CD4-positive, alpha-beta T cell (primary cell): ENCODE measurements around the gene SYNE3. TPM values are rescaled to one million over a fixed set of nuclear protein-coding genes. Genes with fewer than 3 reads are reported as not detected.

Experiments used
- ATAC-seq: fragments of 200-7000 bp; cut with Tn5 transposase; one replicate; pipeline ENCODE4 v1.10.0; 2022; ENCODE audit warnings: mild to moderate bottlenecking; ENCODE audit not compliant: poor library complexity
- CTCF ChIA-PET: fragments of 350-600 bp; sonication (Branson Sonifier 250); formaldehyde crosslinking; loops from one replicate; lab custom pipeline; 2021; ENCODE audit warnings: antibody characterized with exemption, inconsistent platforms; lab: Charles Lee
- POLR2A ChIA-PET: fragments of 350-600 bp; sonication (Branson Sonifier 250); formaldehyde crosslinking; loops from one replicate; lab custom pipeline; 2021; ENCODE audit warnings: antibody characterized with exemption, inconsistent platforms; lab: Charles Lee
- DNase-seq, 14 experiments: peaks; one replicate each; pipeline ENCODE4 v3.0.0-alpha.2; 2013 to 2020; ENCODE audit warnings: mixed read lengths in 2 of 14
- H3K27ac ChIP-seq, 2 donors: one replicate each; pipeline versions ENCODE4 v1.5.1 to v1.7.0; 2013; ENCODE audit warnings: low read length in 2 of 2, low read depth in 1 of 2, mild to moderate bottlenecking in 1 of 2
- H3K27me3 ChIP-seq, 2 experiments: 1 replicate in 1 of 2; 2 replicates in 1 of 2; pipeline versions ENCODE4 v1.6.1 to v1.7.0; 2013; ENCODE audit warnings: low read length in 2 of 2, control low read depth in 1 of 2, mild to moderate bottlenecking in 1 of 2, moderate library complexity in 1 of 2; ENCODE audit not compliant: insufficient read depth in 2 of 2, control insufficient read depth in 1 of 2
- H3K36me3 ChIP-seq: one replicate; pipeline ENCODE4 v1.6.1; 2013; ENCODE audit warnings: low read length, control low read depth; ENCODE audit not compliant: insufficient read depth
- H3K4me1 ChIP-seq: one replicate; pipeline ENCODE4 v1.6.1; 2013; ENCODE audit warnings: low read length, control low read depth; ENCODE audit not compliant: insufficient read depth
- H3K4me3 ChIP-seq: one replicate; pipeline ENCODE4 v1.5.1; 2013; ENCODE audit warnings: mild to moderate bottlenecking, low read length, moderate library complexity
- H3K9me3 ChIP-seq, 2 experiments: 1 replicate in 1 of 2; 2 replicates in 1 of 2; pipeline versions ENCODE4 v1.6.1 to v1.7.0; 2013; ENCODE audit warnings: low read length in 2 of 2, mild to moderate bottlenecking in 2 of 2, control low read depth in 1 of 2, moderate library complexity in 1 of 2; ENCODE audit not compliant: control insufficient read depth in 1 of 2, insufficient read depth in 1 of 2
- H3K27ac Mint-ChIP-seq: one replicate; pipeline ENCODE4 v1.8.0; 2020; ENCODE audit warnings: mixed read lengths
- H3K27me3 Mint-ChIP-seq: one replicate; pipeline ENCODE4 v1.8.0; 2021; ENCODE audit warnings: mixed read lengths
- H3K36me3 Mint-ChIP-seq: one replicate; pipeline ENCODE4 v1.8.0; 2021; ENCODE audit warnings: low read depth, mixed read lengths
- H3K4me1 Mint-ChIP-seq: one replicate; pipeline ENCODE4 v1.8.0; 2021; ENCODE audit warnings: low read depth, mixed read lengths
- H3K4me3 Mint-ChIP-seq: one replicate; pipeline ENCODE4 v1.8.0; 2020; ENCODE audit warnings: mild to moderate bottlenecking, mixed read lengths
- H3K9me3 Mint-ChIP-seq: one replicate; pipeline ENCODE4 v1.8.0; 2020; ENCODE audit warnings: mixed read lengths
- CTCF ChIP-seq: fragments of 200-600 bp; IDR thresholded peaks from one replicate; pipeline ENCODE4 v1.8.0; 2022; ENCODE audit warnings: antibody characterized with exemption, mild to moderate bottlenecking
- intact Hi-C, 2 experiments: fragments of 100-400 bp; cut with DNase I in 1 of 2; cut with micrococcal nuclease in 1 of 2; formaldehyde crosslinking; loops; one replicate each; pipeline versions ENCODE4 v1.15.1 to v1.9.0; 2023 to 2025; cut with DNase I, micrococcal nuclease
- total RNA-seq, 174 experiments: library from RNA in 2 of 174; stranded (reverse) in 2 of 174; gene quantifications; one replicate each; pipeline ENCODE4 v1.2.3 and lab custom pipeline; 2021 to 2026

Gene SYNE3
- total RNA-seq, 2 experiments from 2014 or later = 29.4 to 31.4 TPM

- peaks cover 73% of the 10 kb centered on the region for H3K4me1 Mint-ChIP-seq
- no peaks in the 10 kb centered on the region for H3K27me3 ChIP-seq
- ChIA-PET CTCF (interaction anchor here (1.6 kb wide), 1 partner anchor 26 kb away, joined by 3 read pairs; no protein-coding TSS in a partner anchor), POLR2A (interaction anchor here (0.7 to 1.3 kb wide), 2 partner anchors 23 to 43 kb away, joined by 3 read pairs; no protein-coding TSS in a partner anchor)
- H3K36me3 Mint-ChIP-seq = peaks cover 8% of the 10 kb centered on the region
- H3K27me3 Mint-ChIP-seq = no peaks in the 10 kb centered on the region
- no peak for TF ChIP-seq CTCF
- peaks cover 12% of the 10 kb centered on the region for H3K36me3 ChIP-seq
- no peak overlapping the region for H3K4me3 ChIP-seq
- ATAC-seq = no peak
- DNase-seq = no peak
- peak overlapping the region; percentile 36 for H3K27ac Mint-ChIP-seq
- intact Hi-C loops = no loop called here
- peaks cover 43% of the 10 kb centered on the region for H3K4me1 ChIP-seq
- H3K4me3 Mint-ChIP-seq = no peak overlapping the region
- H3K9me3 Mint-ChIP-seq = no peaks in the 10 kb centered on the region
- no peak overlapping the region for H3K27ac ChIP-seq
- no peaks in the 10 kb centered on the region for H3K9me3 ChIP-seq
These were observed 29.4 kb downstream of the SYNE3 start for GRCh38 chr14:95486875-95487668.

GRCh38 chr14:95485222-95485819 is 31.1 kb downstream of the SYNE3 start:
- Histone ChIP-seq H3K36me3 (peaks cover 21% of the 10 kb centered on the region), H3K27me3 (no peaks in the 10 kb centered on the region), H3K9me3 (no peaks in the 10 kb centered on the region), H3K4me1 (peaks cover 49% of the 10 kb centered on the region), H3K27ac (no peak overlapping the region), H3K4me3 (no peak overlapping the region)
- Mint-ChIP-seq H3K4me1 (peaks cover 70% of the 10 kb centered on the region), H3K27me3 (no peaks in the 10 kb centered on the region), H3K4me3 (no peak overlapping the region), H3K27ac (peak overlapping the region; percentile 36), H3K9me3 (no peaks in the 10 kb centered on the region), H3K36me3 (peaks cover 7% of the 10 kb centered on the region)
- no peak for TF ChIP-seq CTCF
- POLR2A ChIA-PET = interaction anchor here (0.8 to 1.2 kb wide), 3 partner anchors 34 to 38 kb away, joined by 3 read pairs; no protein-coding TSS in a partner anchor
- CTCF ChIA-PET = interaction anchor here (1.0 kb wide), 1 partner anchor 42 kb away, joined by 3 read pairs; no protein-coding TSS in a partner anchor
- no peak for ATAC-seq
- no peak for DNase-seq
- intact Hi-C loops = no loop called here

- no peak for ATAC-seq
- TF ChIP-seq CTCF = no peak
- H3K4me1 Mint-ChIP-seq = peaks cover 74% of the 10 kb centered on the region
- H3K27me3 Mint-ChIP-seq = no peaks in the 10 kb centered on the region
- Histone ChIP-seq H3K27me3 (no peaks in the 10 kb centered on the region), H3K27ac (no peak overlapping the region), H3K4me3 (no peak overlapping the region), H3K4me1 (peaks cover 51% of the 10 kb centered on the region), H3K9me3 (no peaks in the 10 kb centered on the region), H3K36me3 (peaks cover 21% of the 10 kb centered on the region)
- intact Hi-C loops = loop anchor here in 1 of 2 experiments (5.0 kb wide), 1 partner anchor 33 kb away; the partner anchor contains the start of gene SYNE3
- no peaks in the 10 kb centered on the region for H3K9me3 Mint-ChIP-seq
- H3K36me3 Mint-ChIP-seq = peaks cover 15% of the 10 kb centered on the region
- POLR2A ChIA-PET = interaction anchor here (1.0 kb wide), 1 partner anchor 39 kb away, joined by 3 read pairs; no protein-coding TSS in a partner anchor
- CTCF ChIA-PET = no interaction called here
- no peak for DNase-seq
- H3K4me3 Mint-ChIP-seq = no peak overlapping the region
- H3K27ac Mint-ChIP-seq = peak overlapping the region; percentile 66
These were observed 32.2 kb downstream of the SYNE3 start for GRCh38 chr14:95484296-95484695.
